ENCODE measurements around the gene SPDL1. TPM values are rescaled to one million over a fixed set of nuclear protein-coding genes. Genes with fewer than 3 reads are reported as not detected.

SPDL1 gene
- total and polyA plus RNA-seq, 2 experiments from 2014 or later, result 177 to 215 TPM

DNA sequence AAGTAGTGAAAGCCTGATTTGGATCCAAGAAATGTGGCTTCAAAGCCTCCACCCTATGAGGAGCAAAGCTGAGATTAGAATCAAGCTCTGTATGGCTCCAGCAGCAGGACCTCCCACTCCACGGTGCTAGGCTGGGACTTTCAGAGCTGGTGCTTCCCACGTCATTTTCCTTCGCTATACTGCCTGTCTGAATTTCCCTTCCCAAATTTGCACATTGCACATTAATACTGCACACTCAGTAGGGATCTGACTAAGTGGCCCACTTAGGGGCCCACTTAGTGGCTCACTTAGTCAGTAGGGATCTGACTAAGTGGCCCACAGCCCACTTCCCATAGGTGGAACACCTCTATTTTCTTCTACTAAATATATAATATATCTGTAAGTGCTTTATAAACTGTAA, 14.1 kb upstream of the SPDL1 start:
- Histone ChIP-seq H3K9me2 (ENCODE audit: insufficient read depth) (no peaks in the 10 kb centered on the region), H3F3A (ENCODE audit: insufficient read depth) (no peaks in the 10 kb centered on the region), H3K4me2 (ENCODE audit: unreplicated experiment) (no peak overlapping the region), H3K4me3 (no peak overlapping the region), H4K20me1 (ENCODE audit: insufficient read depth) (no peaks in the 10 kb centered on the region), H2AFZ (no peak overlapping the region), H3K9me3 (ENCODE audit: low read depth) (no peaks in the 10 kb centered on the region), H3K36me3 (ENCODE audit: low read depth) (no peaks in the 10 kb centered on the region), H3K27ac (no peak overlapping the region), H3K4me1 (ENCODE audit: insufficient read depth) (no peaks in the 10 kb centered on the region), H3K9ac (no peak overlapping the region), H3K27me3 (replicated peaks; ENCODE audit: insufficient read depth) (no peaks in the 10 kb centered on the region), H3K79me2 (ENCODE audit: insufficient read depth) (no peaks in the 10 kb centered on the region)
- DNase-seq, result no peak
- in situ Hi-C loops (cut with MboI), result loop anchor here (10.0 to 25.0 kb wide), 3 partner anchors 585 to 1307 kb away; no protein-coding TSS in a partner anchor
- TF ChIP-seq EZH2 (IDR thresholded peaks at IDR 0.05; ENCODE audit: insufficient read depth, poor library complexity, severe bottlenecking) (no peak), EZH2phosphoT487 (IDR thresholded peaks at IDR 0.05; ENCODE audit: insufficient read depth, low read depth) (no peak)
- WGBS, 2 experiments (ENCODE audit: low coverage in 1 of 2, low lambda C conversion rate in 2 of 2, missing lambda C conversion rate in 2 of 2), result 86 to 89% methylated on average over 3 of the region's 3 CpGs

DNA sequence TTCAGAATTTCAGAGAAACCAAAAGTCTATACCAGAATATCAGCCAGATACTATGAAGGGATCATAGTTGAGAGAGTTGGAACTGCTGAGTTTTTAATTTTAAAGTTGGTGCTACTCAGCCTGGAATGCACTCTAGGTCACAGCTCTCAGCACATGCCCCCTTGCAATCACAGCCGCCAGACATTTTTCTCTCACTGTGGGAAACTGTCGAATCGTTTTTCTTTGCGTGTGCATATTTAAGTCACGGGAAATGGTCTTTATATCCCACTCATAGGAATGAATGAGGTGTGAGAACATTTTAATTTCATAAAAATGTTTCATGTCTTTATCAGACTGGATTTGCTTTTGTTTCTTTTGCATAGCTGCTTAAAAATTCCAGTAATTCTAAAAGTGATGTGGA, 12.2 kb upstream of the SPDL1 start:
- Histone ChIP-seq H3K36me3 (ENCODE audit: low read depth) (no peaks in the 10 kb centered on the region), H3K4me3 (no peak overlapping the region), H3K9me2 (ENCODE audit: insufficient read depth) (no peaks in the 10 kb centered on the region), H3K79me2 (ENCODE audit: insufficient read depth) (no peaks in the 10 kb centered on the region), H3K4me1 (ENCODE audit: insufficient read depth) (peaks cover 12% of the 10 kb centered on the region), H3K9me3 (ENCODE audit: low read depth) (no peaks in the 10 kb centered on the region), H3K4me2 (ENCODE audit: unreplicated experiment) (no peak overlapping the region), H3F3A (ENCODE audit: insufficient read depth) (peaks cover 14% of the 10 kb centered on the region; the same call in 1 of the 2 replicates), H3K27ac (no peak overlapping the region), H4K20me1 (ENCODE audit: insufficient read depth) (no peaks in the 10 kb centered on the region), H2AFZ (no peak overlapping the region), H3K27me3 (replicated peaks; ENCODE audit: insufficient read depth) (no peaks in the 10 kb centered on the region), H3K9ac (no peak overlapping the region)
- in situ Hi-C loops (cut with MboI), result loop anchor here (25.0 kb wide), 1 partner anchor 1309 kb away; no protein-coding TSS in a partner anchor
- WGBS, 2 experiments (ENCODE audit: low coverage in 1 of 2, low lambda C conversion rate in 2 of 2, missing lambda C conversion rate in 2 of 2), result 49 to 63% methylated on average over 5 of the region's 5 CpGs
- TF ChIP-seq EZH2phosphoT487 (IDR thresholded peaks at IDR 0.05; ENCODE audit: insufficient read depth, low read depth), result no peak
- TF ChIP-seq EZH2 (IDR thresholded peaks at IDR 0.05; ENCODE audit: insufficient read depth, poor library complexity, severe bottlenecking), result no peak
- no peak for DNase-seq

- Histone ChIP-seq H3K4me1 (ENCODE audit: insufficient read depth) (peaks cover 30% of the 10 kb centered on the region), H2AFZ (no peak overlapping the region), H4K20me1 (ENCODE audit: insufficient read depth) (no peaks in the 10 kb centered on the region), H3K4me3 (no peak overlapping the region), H3K4me2 (ENCODE audit: unreplicated experiment) (no peak overlapping the region), H3K79me2 (ENCODE audit: insufficient read depth) (no peaks in the 10 kb centered on the region), H3K9ac (no peak overlapping the region), H3K9me2 (ENCODE audit: insufficient read depth) (no peaks in the 10 kb centered on the region), H3K36me3 (ENCODE audit: low read depth) (no peaks in the 10 kb centered on the region), H3K27ac (no peak overlapping the region), H3K27me3 (replicated peaks; ENCODE audit: insufficient read depth) (no peaks in the 10 kb centered on the region), H3K9me3 (ENCODE audit: low read depth) (no peaks in the 10 kb centered on the region), H3F3A (ENCODE audit: insufficient read depth) (peaks cover 34% of the 10 kb centered on the region)
- no peak for DNase-seq
- in situ Hi-C loops (cut with MboI), result loop anchor here (25.0 kb wide), 1 partner anchor 1312 kb away; no protein-coding TSS in a partner anchor
- 78 to 80% methylated on average over 5 of the region's 5 CpGs for WGBS, 2 experiments (ENCODE audit: low coverage in 1 of 2, low lambda C conversion rate in 2 of 2, missing lambda C conversion rate in 2 of 2)
- TF ChIP-seq EZH2 (IDR thresholded peaks at IDR 0.05; ENCODE audit: insufficient read depth, poor library complexity, severe bottlenecking), result no peak
- no peak for TF ChIP-seq EZH2phosphoT487 (IDR thresholded peaks at IDR 0.05; ENCODE audit: insufficient read depth, low read depth)
Measured at GRCh38 chr5:169574134-169574646, 9.4 kb upstream of the SPDL1 start.

GRCh38 chr5:169576181-169576598, 7.4 kb upstream of the SPDL1 start:
- 0 out of 2 replicates have a peak overlapping the region, but pooled peaks have one; percentile 34 for H3K9ac ChIP-seq
- DNase-seq, result peak; percentile 96
- H3K27ac ChIP-seq, result peak overlapping the region; percentile 74
- WGBS, 2 experiments (ENCODE audit: low coverage in 1 of 2, low lambda C conversion rate in 2 of 2, missing lambda C conversion rate in 2 of 2), result 0% methylated on average over 3 of the region's 3 CpGs
- peak overlapping the region; percentile 57 for H3K4me2 ChIP-seq (ENCODE audit: unreplicated experiment)
- H2AFZ ChIP-seq, result no peak overlapping the region
- peaks cover 36% of the 10 kb centered on the region for H3K4me1 ChIP-seq (ENCODE audit: insufficient read depth)
- no peaks in the 10 kb centered on the region for H3K27me3 ChIP-seq (replicated peaks; ENCODE audit: insufficient read depth)
- H3K4me3 ChIP-seq, result 0 out of 2 replicates have a peak overlapping the region, but pooled peaks have one; percentile 9
- peaks cover 38% of the 10 kb centered on the region for H3F3A ChIP-seq (ENCODE audit: insufficient read depth)
- H4K20me1 ChIP-seq (ENCODE audit: insufficient read depth), result no peaks in the 10 kb centered on the region
- no peaks in the 10 kb centered on the region for H3K36me3 ChIP-seq (ENCODE audit: low read depth)
- no peak for TF ChIP-seq EZH2phosphoT487 (IDR thresholded peaks at IDR 0.05; ENCODE audit: insufficient read depth, low read depth)
- TF ChIP-seq EZH2 (IDR thresholded peaks at IDR 0.05; ENCODE audit: insufficient read depth, poor library complexity, severe bottlenecking), result no peak
- no peaks in the 10 kb centered on the region for H3K9me3 ChIP-seq (ENCODE audit: low read depth)
- in situ Hi-C loops (cut with MboI), result no loop called here
- no peaks in the 10 kb centered on the region for H3K9me2 ChIP-seq (ENCODE audit: insufficient read depth)
- no peaks in the 10 kb centered on the region for H3K79me2 ChIP-seq (ENCODE audit: insufficient read depth)
